GM18526 (cell line): ENCODE measurements around the gene TULP1.

ENCODE experiments used
- POLR2A ChIP-seq: IDR thresholded peaks from 3 replicates; pipeline ENCODE4 v1.6.1; 2011; ENCODE audit not compliant: insufficient read length; ENCODE audit errors: extremely low read depth

Gene TULP1

GRCh38 chr6:35469751-35470662 lies 42.7 kb downstream of the TULP1 start:
- no peak for TF ChIP-seq POLR2A

GRCh38 chr6:35468980-35469750 lies 43.5 kb downstream of the TULP1 start:
- peak; percentile 9 for TF ChIP-seq POLR2A

- TF ChIP-seq POLR2A = peak; percentile 99
Observed at GRCh38 chr6:35468181-35468979, 44.3 kb downstream of the TULP1 start, which contains the start of gene RPL10A. Gene RPL10A (plus strand): TSS chr6:35468401. CDS start chr6:35468435, 34 bp downstream.

GRCh38 chr6:35465646-35466045 lies 47.0 kb downstream of the TULP1 start:
- no peak for TF ChIP-seq POLR2A

- no peak for TF ChIP-seq POLR2A
Observed at GRCh38 chr6:35463292-35463691, 49.4 kb downstream of the TULP1 start.

GRCh38 chr6:35461270-35461669 lies 51.4 kb downstream of the TULP1 start:
- TF ChIP-seq POLR2A = no peak

GRCh38 chr6:35457907-35458306 lies 54.8 kb downstream of the TULP1 start:
- TF ChIP-seq POLR2A = no peak

- TF ChIP-seq POLR2A = no peak
Observed at GRCh38 chr6:35454391-35455110, 58.1 kb downstream of the TULP1 start.

GRCh38 chr6:35453236-35453635 lies 59.5 kb downstream of the TULP1 start:
- TF ChIP-seq POLR2A = no peak

- TF ChIP-seq POLR2A = peak; percentile 46
Observed at GRCh38 chr6:35452183-35453090, 60.3 kb downstream of the TULP1 start, which contains the start of gene FANCE. Gene FANCE (plus strand): TSS chr6:35452338. CDS start chr6:35452546, 208 bp downstream.

GRCh38 chr6:35451354-35452182 lies 61.1 kb downstream of the TULP1 start:
- TF ChIP-seq POLR2A = no peak

GRCh38 chr6:35449287-35449881 lies 63.3 kb downstream of the TULP1 start:
- TF ChIP-seq POLR2A = no peak
